CD4-positive, alpha-beta T cell (primary cell): Measurements from ENCODE around the gene SLC16A13. TPM values are rescaled to one million over a fixed set of nuclear protein-coding genes. Genes with fewer than 3 reads are reported as not detected.

Source experiments
- ATAC-seq: fragments of 200-7000 bp; cut with Tn5 transposase; one replicate; pipeline ENCODE4 v1.10.0; 2022; ENCODE audit warnings: mild to moderate bottlenecking; ENCODE audit not compliant: poor library complexity
- CTCF ChIA-PET: fragments of 350-600 bp; sonication (Branson Sonifier 250); formaldehyde crosslinking; loops from one replicate; lab custom pipeline; 2021; ENCODE audit warnings: antibody characterized with exemption, inconsistent platforms; lab: Charles Lee
- POLR2A ChIA-PET: fragments of 350-600 bp; sonication (Branson Sonifier 250); formaldehyde crosslinking; loops from one replicate; lab custom pipeline; 2021; ENCODE audit warnings: antibody characterized with exemption, inconsistent platforms; lab: Charles Lee
- DNase-seq, 14 experiments: peaks; one replicate each; pipeline ENCODE4 v3.0.0-alpha.2; 2013 to 2020; ENCODE audit warnings: mixed read lengths in 2 of 14
- H3K27ac ChIP-seq, 2 donors: one replicate each; pipeline versions ENCODE4 v1.5.1 to v1.7.0; 2013; ENCODE audit warnings: low read length in 2 of 2, low read depth in 1 of 2, mild to moderate bottlenecking in 1 of 2
- H3K27me3 ChIP-seq, 2 experiments: 1 replicate in 1 of 2; 2 replicates in 1 of 2; pipeline versions ENCODE4 v1.6.1 to v1.7.0; 2013; ENCODE audit warnings: low read length in 2 of 2, control low read depth in 1 of 2, mild to moderate bottlenecking in 1 of 2, moderate library complexity in 1 of 2; ENCODE audit not compliant: insufficient read depth in 2 of 2, control insufficient read depth in 1 of 2
- H3K36me3 ChIP-seq: one replicate; pipeline ENCODE4 v1.6.1; 2013; ENCODE audit warnings: low read length, control low read depth; ENCODE audit not compliant: insufficient read depth
- H3K4me1 ChIP-seq: one replicate; pipeline ENCODE4 v1.6.1; 2013; ENCODE audit warnings: low read length, control low read depth; ENCODE audit not compliant: insufficient read depth
- H3K4me3 ChIP-seq: one replicate; pipeline ENCODE4 v1.5.1; 2013; ENCODE audit warnings: mild to moderate bottlenecking, low read length, moderate library complexity
- H3K9me3 ChIP-seq, 2 experiments: 1 replicate in 1 of 2; 2 replicates in 1 of 2; pipeline versions ENCODE4 v1.6.1 to v1.7.0; 2013; ENCODE audit warnings: low read length in 2 of 2, mild to moderate bottlenecking in 2 of 2, control low read depth in 1 of 2, moderate library complexity in 1 of 2; ENCODE audit not compliant: control insufficient read depth in 1 of 2, insufficient read depth in 1 of 2
- H3K27ac Mint-ChIP-seq: one replicate; pipeline ENCODE4 v1.8.0; 2020; ENCODE audit warnings: mixed read lengths
- H3K27me3 Mint-ChIP-seq: one replicate; pipeline ENCODE4 v1.8.0; 2021; ENCODE audit warnings: mixed read lengths
- H3K36me3 Mint-ChIP-seq: one replicate; pipeline ENCODE4 v1.8.0; 2021; ENCODE audit warnings: low read depth, mixed read lengths
- H3K4me1 Mint-ChIP-seq: one replicate; pipeline ENCODE4 v1.8.0; 2021; ENCODE audit warnings: low read depth, mixed read lengths
- H3K4me3 Mint-ChIP-seq: one replicate; pipeline ENCODE4 v1.8.0; 2020; ENCODE audit warnings: mild to moderate bottlenecking, mixed read lengths
- H3K9me3 Mint-ChIP-seq: one replicate; pipeline ENCODE4 v1.8.0; 2020; ENCODE audit warnings: mixed read lengths
- intact Hi-C, 2 experiments: fragments of 100-400 bp; cut with DNase I in 1 of 2; cut with micrococcal nuclease in 1 of 2; formaldehyde crosslinking; loops; one replicate each; pipeline versions ENCODE4 v1.15.1 to v1.9.0; 2023 to 2025; cut with DNase I, micrococcal nuclease
- total RNA-seq, 174 experiments: library from RNA in 2 of 174; stranded (reverse) in 2 of 174; gene quantifications; one replicate each; pipeline ENCODE4 v1.2.3 and lab custom pipeline; 2021 to 2026
- TF ChIP-seq, protein P1 (sequence below): fragments of 200-600 bp; IDR thresholded peaks from one replicate; pipeline ENCODE4 v1.8.0; 2022; ENCODE audit warnings: antibody characterized with exemption, mild to moderate bottlenecking

SLC16A13 gene
- total RNA-seq, 2 experiments from 2014 or later: 2.3 to 2.4 TPM

DNA sequence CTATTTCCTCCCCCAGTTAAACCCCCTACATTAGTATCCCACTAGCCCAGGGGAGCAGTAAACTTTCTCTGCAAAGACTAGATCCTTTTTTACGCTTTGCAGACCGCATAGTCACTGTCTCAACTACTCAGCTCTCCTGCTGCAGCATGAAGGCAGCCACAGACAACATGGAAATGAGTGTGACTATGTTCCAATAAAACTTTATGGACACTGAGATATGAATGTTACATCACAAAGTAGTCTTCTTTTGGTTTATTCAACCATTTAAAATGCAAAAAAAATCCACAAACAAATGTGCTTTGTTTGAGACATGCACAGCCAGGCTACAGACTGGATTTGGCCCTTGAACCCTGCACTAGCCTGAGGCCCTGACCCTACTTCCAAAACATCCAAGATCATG is 25.3 kb upstream of the SLC16A13 start:
- Histone ChIP-seq H3K36me3 (peaks cover 34% of the 10 kb centered on the region), H3K27me3 (no peaks in the 10 kb centered on the region), H3K4me3 (no peak overlapping the region), H3K27ac (no peak overlapping the region), H3K4me1 (peaks cover 48% of the 10 kb centered on the region), H3K9me3 (no peaks in the 10 kb centered on the region)
- Mint-ChIP-seq H3K36me3 (peaks cover 51% of the 10 kb centered on the region), H3K4me1 (peaks cover 60% of the 10 kb centered on the region), H3K27me3 (no peaks in the 10 kb centered on the region), H3K4me3 (peak overlapping the region; percentile 99), H3K9me3 (no peaks in the 10 kb centered on the region), H3K27ac (peak overlapping the region; percentile 98)
- CTCF ChIA-PET: interaction anchor here (1.1 kb wide), 1 partner anchor 99 kb away, joined by 3 read pairs; no protein-coding TSS in a partner anchor
- POLR2A ChIA-PET: no interaction called here
- ATAC-seq: no peak
- intact Hi-C loops: loop anchor here (5.0 to 10.0 kb wide), 5 partner anchors 256 to 1516 kb away; partner anchors contain the start of genes C17orf100 (in 2 of the 2), MED31 (in 2 of the 2), NDEL1 (in 1 of the 2) and RPL26 (in 1 of the 2)
- TF ChIP-seq, protein P1, sequence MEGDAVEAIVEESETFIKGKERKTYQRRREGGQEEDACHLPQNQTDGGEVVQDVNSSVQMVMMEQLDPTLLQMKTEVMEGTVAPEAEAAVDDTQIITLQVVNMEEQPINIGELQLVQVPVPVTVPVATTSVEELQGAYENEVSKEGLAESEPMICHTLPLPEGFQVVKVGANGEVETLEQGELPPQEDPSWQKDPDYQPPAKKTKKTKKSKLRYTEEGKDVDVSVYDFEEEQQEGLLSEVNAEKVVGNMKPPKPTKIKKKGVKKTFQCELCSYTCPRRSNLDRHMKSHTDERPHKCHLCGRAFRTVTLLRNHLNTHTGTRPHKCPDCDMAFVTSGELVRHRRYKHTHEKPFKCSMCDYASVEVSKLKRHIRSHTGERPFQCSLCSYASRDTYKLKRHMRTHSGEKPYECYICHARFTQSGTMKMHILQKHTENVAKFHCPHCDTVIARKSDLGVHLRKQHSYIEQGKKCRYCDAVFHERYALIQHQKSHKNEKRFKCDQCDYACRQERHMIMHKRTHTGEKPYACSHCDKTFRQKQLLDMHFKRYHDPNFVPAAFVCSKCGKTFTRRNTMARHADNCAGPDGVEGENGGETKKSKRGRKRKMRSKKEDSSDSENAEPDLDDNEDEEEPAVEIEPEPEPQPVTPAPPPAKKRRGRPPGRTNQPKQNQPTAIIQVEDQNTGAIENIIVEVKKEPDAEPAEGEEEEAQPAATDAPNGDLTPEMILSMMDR: no peak
- no peak for DNase-seq

DNA sequence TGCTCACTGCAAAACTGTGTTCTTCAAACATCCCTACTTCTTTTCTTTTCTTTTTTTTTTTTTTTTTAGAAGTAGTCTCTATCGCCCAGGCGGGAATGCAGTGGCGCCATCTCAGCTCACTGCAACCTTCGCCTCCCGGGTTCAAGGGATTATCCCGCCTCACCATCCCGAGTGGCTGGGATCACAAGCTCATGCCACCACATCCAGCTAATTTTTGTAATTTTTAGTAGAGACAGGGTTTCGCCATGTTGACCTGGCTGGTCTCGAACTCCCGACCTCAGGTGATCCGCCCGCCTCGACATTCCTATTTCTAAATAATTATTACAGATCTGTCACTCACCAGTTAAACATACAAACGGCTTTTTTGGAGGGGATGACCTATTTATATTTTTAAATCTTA is 24.4 kb upstream of the SLC16A13 start:
- H3K27ac ChIP-seq: peak overlapping the region; percentile 98 to 99
- POLR2A ChIA-PET: interaction anchor here (1.9 kb wide), 2 partner anchors 10 to 24 kb away, joined by 9 to 27 read pairs; partner anchors contain the start of gene SLC16A13
- intact Hi-C loops: loop anchor here (5.0 to 10.0 kb wide), 5 partner anchors 257 to 1517 kb away; partner anchors contain the start of genes C17orf100 (in 2 of the 2), MED31 (in 2 of the 2), NDEL1 (in 1 of the 2) and RPL26 (in 1 of the 2)
- Mint-ChIP-seq H3K4me1 (peaks cover 69% of the 10 kb centered on the region), H3K4me3 (peak overlapping the region; percentile 99), H3K9me3 (no peaks in the 10 kb centered on the region), H3K27me3 (no peaks in the 10 kb centered on the region), H3K27ac (peak overlapping the region; percentile 98), H3K36me3 (peaks cover 50% of the 10 kb centered on the region)
- TF ChIP-seq, protein P1: no peak
- no peaks in the 10 kb centered on the region for H3K27me3 ChIP-seq
- H3K4me1 ChIP-seq: peaks cover 57% of the 10 kb centered on the region
- ATAC-seq: no peak
- H3K9me3 ChIP-seq: no peaks in the 10 kb centered on the region
- DNase-seq: no peak
- H3K4me3 ChIP-seq: peak overlapping the region; percentile 99
- CTCF ChIA-PET: no interaction called here
- peaks cover 28% of the 10 kb centered on the region for H3K36me3 ChIP-seq

DNA sequence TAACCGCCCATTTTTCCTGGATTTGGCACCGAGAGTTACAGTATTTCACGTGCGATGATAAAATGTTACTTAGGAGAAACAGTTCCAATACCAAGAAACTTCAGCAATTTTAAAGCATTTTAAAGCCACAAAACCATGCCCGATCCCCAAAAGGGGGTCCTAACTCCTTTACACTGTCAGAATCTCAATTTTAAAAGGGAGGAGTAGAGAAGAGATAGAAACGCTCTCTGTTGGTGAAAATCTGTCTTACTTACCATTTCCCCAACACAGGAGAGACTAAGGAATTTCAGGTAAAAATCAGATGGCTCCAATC is 23.9 kb upstream of the SLC16A13 start:
- peaks cover 62% of the 10 kb centered on the region for H3K4me1 ChIP-seq
- peaks cover 30% of the 10 kb centered on the region for H3K36me3 ChIP-seq
- CTCF ChIA-PET: interaction anchor here (0.6 to 1.6 kb wide), 3 partner anchors 10 to 101 kb away, joined by 3 to 8 read pairs (median 4); no protein-coding TSS in a partner anchor
- Mint-ChIP-seq H3K4me1 (peaks cover 67% of the 10 kb centered on the region), H3K4me3 (peak overlapping the region; percentile 99), H3K27me3 (no peaks in the 10 kb centered on the region), H3K9me3 (no peaks in the 10 kb centered on the region), H3K27ac (peak overlapping the region; percentile 98), H3K36me3 (peaks cover 48% of the 10 kb centered on the region)
- peak overlapping the region; percentile 98 to 99 for H3K27ac ChIP-seq
- TF ChIP-seq, protein P1: no peak
- H3K27me3 ChIP-seq: no peaks in the 10 kb centered on the region
- H3K9me3 ChIP-seq: no peaks in the 10 kb centered on the region
- ATAC-seq (no peak), DNase-seq (no peak)
- POLR2A ChIA-PET: interaction anchor here (0.6 to 1.9 kb wide), 8 partner anchors 8 to 1427 kb away, joined by 3 to 27 read pairs (median 6); partner anchors contain the start of genes MPDU1, NLRP1, SLC16A13 and TP53
- intact Hi-C loops: loop anchor here (5.0 to 10.0 kb wide), 5 partner anchors 257 to 1517 kb away; partner anchors contain the start of genes C17orf100 (in 2 of the 2), MED31 (in 2 of the 2), NDEL1 (in 1 of the 2) and RPL26 (in 1 of the 2)
- peak overlapping the region; percentile 99 for H3K4me3 ChIP-seq
